ENCODE data around the gene TXN. TPM values are rescaled to one million over a fixed set of nuclear protein-coding genes. Genes with fewer than 3 reads are reported as not detected.

The TXN gene
- total RNA-seq, 4 donors from 2014 or later = 44.9 to 130 (median 58.5) TPM

- intact Hi-C loops (cut with DNase I; ENCODE audit: low total_unique reads) (no loop called here), in situ Hi-C loops (cut with MboI; ENCODE audit: low sequenced_read_pairs in 4 of 4) (no loop called here)
- Histone ChIP-seq H3K4me3 (no peak overlapping the region), H3K27me3 (no peaks in the 10 kb centered on the region), H3K27ac (no peak overlapping the region), H3K36me3 (no peaks in the 10 kb centered on the region), H3K9me3 (no peaks in the 10 kb centered on the region), H3K4me1 (no peaks in the 10 kb centered on the region)
- TF ChIP-seq POLR2A (IDR thresholded peaks at IDR 0.05) = no peak
- TF ChIP-seq CTCF (IDR thresholded peaks at IDR 0.05 in 4 of 5, conservative IDR thresholded peaks at IDR 0.05 in 1 of 5) = no peak
- ATAC-seq (no peak), DNase-seq (no peak)
These were observed 35.7 kb upstream of the TXN start for GRCh38 chr9:110291921-110292557.

DNA sequence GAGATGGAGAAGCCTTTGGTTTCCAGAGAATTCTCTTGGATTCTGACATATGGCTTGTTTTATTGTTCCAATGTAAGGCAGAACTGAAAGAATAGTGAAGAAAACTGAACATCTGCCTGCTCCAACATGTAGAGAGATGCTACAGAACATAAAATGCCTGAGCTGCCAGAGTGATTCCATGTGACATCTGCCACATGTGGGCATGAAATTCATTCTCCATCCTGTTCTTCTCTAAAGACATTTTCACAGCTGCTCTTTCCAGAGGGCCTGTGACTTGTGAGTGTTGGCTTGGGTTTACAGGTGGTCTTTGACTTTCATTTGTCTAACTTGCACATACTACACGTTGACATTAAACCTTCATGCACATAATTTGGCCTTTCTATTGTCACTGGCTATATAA is 33.7 kb upstream of the TXN start:
- Histone ChIP-seq H3K36me3 (no peaks in the 10 kb centered on the region), H3K27ac (no peak overlapping the region), H3K27me3 (no peaks in the 10 kb centered on the region), H3K9me3 (no peaks in the 10 kb centered on the region), H3K4me1 (no peaks in the 10 kb centered on the region), H3K4me3 (no peak overlapping the region)
- no peak for ATAC-seq
- intact Hi-C loops (cut with DNase I; ENCODE audit: low total_unique reads) (no loop called here), in situ Hi-C loops (cut with MboI; ENCODE audit: low sequenced_read_pairs in 4 of 4) (no loop called here)
- TF ChIP-seq CTCF (IDR thresholded peaks at IDR 0.05 in 4 of 5, conservative IDR thresholded peaks at IDR 0.05 in 1 of 5) = no peak
- TF ChIP-seq POLR2A (IDR thresholded peaks at IDR 0.05) = no peak
- no peak for DNase-seq

GRCh38 chr9:110288503-110288902 is 32.2 kb upstream of the TXN start:
- in situ Hi-C loops (cut with MboI; ENCODE audit: low sequenced_read_pairs in 4 of 4) (no loop called here), intact Hi-C loops (cut with DNase I; ENCODE audit: low total_unique reads) (no loop called here)
- Histone ChIP-seq H3K9me3 (no peaks in the 10 kb centered on the region), H3K27me3 (no peaks in the 10 kb centered on the region), H3K4me1 (no peaks in the 10 kb centered on the region), H3K27ac (no peak overlapping the region), H3K4me3 (no peak overlapping the region), H3K36me3 (no peaks in the 10 kb centered on the region)
- TF ChIP-seq CTCF (IDR thresholded peaks at IDR 0.05 in 4 of 5, conservative IDR thresholded peaks at IDR 0.05 in 1 of 5) (no peak), POLR2A (IDR thresholded peaks at IDR 0.05) (no peak)
- ATAC-seq (no peak), DNase-seq (no peak)

- Histone ChIP-seq H3K36me3 (no peaks in the 10 kb centered on the region), H3K4me1 (no peaks in the 10 kb centered on the region), H3K27me3 (no peaks in the 10 kb centered on the region), H3K4me3 (no peak overlapping the region), H3K27ac (no peak overlapping the region), H3K9me3 (no peaks in the 10 kb centered on the region)
- in situ Hi-C loops (cut with MboI; ENCODE audit: low sequenced_read_pairs in 4 of 4) = no loop called here
- no peak for TF ChIP-seq POLR2A (IDR thresholded peaks at IDR 0.05)
- no peak for TF ChIP-seq CTCF (IDR thresholded peaks at IDR 0.05 in 4 of 5, conservative IDR thresholded peaks at IDR 0.05 in 1 of 5)
- intact Hi-C loops (cut with DNase I; ENCODE audit: low total_unique reads) = no loop called here
- ATAC-seq (no peak), DNase-seq (no peak)
These were observed 31.0 kb upstream of the TXN start for GRCh38 chr9:110287289-110287680.

All from gastrocnemius medialis (tissue), 4 donors.